Astrocyte (in vitro differentiated cells and primary cell): ENCODE data around the gene CXCL13. TPM values are rescaled to one million over a fixed set of nuclear protein-coding genes. Genes with fewer than 3 reads are reported as not detected.

Experiments
- total RNA-seq: library from RNA; stranded (reverse); gene quantifications from 2 replicates; pipeline ENCODE4 v1.2.1, GENCODE V29; 2021

The CXCL13 gene
- total RNA-seq, 1 donor from 2014 or later, result not detected

Other genes with a start within 250 kb of the CXCL13 start
- 33.4 and 34.0 TPM in 2 replicates for gene CNOT6L, start 213.5 kb downstream of the CXCL13 start, total RNA-seq